WI38 (cell line): ENCODE results near the gene FOXP4.

Experiments
- H3K4me3 ChIP-seq: 2 replicates; pipeline ENCODE4 v1.5.1; 2011; ENCODE audit warnings: low read depth, mild to moderate bottlenecking, control low read depth, low read length
- TF ChIP-seq, protein P1 (sequence below): IDR thresholded peaks from 2 replicates; pipeline ENCODE4 v1.5.1; 2012; ENCODE audit warnings: low read depth, mild to moderate bottlenecking, control low read depth, low read length

The FOXP4 gene

DNA sequence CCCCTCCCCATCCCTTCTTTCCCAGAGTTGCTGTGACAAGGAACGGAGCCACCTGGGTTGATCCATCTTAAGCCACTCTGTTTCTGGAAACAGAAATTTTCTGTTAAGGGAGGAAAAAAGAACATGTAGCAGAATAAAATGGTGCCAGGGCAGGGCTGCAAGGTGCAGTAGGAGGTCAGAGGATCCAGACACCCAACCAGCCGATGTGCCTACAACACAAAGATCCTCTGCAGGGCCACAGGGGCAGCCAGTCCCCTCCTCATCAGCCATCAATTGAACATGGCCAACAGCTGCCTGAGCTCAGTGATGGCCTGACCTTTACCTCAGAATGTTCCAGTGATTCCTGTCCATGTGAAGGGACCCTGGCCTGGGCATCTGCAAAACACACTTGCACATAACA, 103.9 kb downstream of the FOXP4 start:
- no peak overlapping the region for H3K4me3 ChIP-seq
- TF ChIP-seq, protein P1, sequence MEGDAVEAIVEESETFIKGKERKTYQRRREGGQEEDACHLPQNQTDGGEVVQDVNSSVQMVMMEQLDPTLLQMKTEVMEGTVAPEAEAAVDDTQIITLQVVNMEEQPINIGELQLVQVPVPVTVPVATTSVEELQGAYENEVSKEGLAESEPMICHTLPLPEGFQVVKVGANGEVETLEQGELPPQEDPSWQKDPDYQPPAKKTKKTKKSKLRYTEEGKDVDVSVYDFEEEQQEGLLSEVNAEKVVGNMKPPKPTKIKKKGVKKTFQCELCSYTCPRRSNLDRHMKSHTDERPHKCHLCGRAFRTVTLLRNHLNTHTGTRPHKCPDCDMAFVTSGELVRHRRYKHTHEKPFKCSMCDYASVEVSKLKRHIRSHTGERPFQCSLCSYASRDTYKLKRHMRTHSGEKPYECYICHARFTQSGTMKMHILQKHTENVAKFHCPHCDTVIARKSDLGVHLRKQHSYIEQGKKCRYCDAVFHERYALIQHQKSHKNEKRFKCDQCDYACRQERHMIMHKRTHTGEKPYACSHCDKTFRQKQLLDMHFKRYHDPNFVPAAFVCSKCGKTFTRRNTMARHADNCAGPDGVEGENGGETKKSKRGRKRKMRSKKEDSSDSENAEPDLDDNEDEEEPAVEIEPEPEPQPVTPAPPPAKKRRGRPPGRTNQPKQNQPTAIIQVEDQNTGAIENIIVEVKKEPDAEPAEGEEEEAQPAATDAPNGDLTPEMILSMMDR: no peak

DNA sequence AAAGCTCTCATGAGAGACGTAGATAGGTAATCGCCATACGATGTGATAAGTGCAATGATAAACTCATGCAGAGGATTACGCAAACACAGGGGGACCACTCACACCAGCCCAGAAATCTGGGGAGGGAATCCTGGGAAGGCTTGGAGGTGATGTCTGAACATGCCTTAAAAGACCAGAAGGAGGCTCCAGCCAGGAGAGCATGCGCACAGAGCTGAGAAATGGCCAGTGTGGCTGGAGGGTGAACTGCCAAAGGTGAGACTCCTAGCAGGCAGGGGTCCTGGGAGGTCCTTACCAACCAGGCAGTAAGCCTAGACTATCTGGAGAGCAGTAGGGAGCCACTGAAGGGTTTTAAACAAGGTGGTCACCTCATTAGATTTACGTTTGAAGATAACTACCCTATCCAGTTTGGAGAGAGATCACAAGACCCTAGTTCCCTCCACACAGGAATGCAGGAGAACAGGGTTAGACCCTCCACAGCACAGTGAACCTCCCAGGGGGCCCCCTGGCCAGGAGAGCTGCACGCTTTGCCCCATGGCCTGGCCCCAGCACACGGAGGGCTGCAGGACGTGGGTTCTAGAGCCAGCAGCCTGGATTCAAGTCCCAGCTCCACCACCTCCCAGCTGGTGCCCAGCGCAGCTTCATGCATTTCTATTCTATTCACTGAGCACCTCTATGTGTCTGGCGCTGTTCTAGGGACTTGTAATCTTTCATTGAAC, 105.2 kb downstream of the FOXP4 start:
- no peak overlapping the region for H3K4me3 ChIP-seq
- TF ChIP-seq, protein P1: no peak
